Measurements from ENCODE around the gene CD2BP2.
A peak's percentile ranks its signal among the peaks of the same experiment; 100 is the strongest.
"Not testable (repeated sequence)": the region's sequence is repeated elsewhere in the genome, so short reads cannot be mapped to it uniquely, and the experiment has no call there.

CD2BP2 gene

DNA sequence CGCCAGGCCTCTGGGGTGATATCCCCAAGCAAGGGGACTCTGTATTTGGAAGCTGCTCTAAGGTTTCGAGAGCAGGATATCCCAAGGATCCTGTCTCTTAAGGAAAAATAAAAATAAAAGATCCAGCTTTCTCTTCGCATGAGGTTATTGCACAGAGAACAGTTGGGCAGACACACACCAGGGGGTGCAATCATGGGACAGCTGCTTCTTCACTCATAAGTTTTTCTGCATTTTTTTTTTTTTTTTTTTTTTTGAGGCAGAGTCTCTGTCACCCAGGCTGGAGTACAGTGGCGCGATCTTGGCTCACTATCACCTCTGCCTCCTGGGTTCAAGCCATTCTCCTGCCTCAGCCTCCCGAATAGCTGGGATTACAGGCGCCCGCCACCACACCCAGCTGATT is 13.1 kb downstream of the CD2BP2 start:
- not testable (repeated sequence) for DNase-seq

DNA sequence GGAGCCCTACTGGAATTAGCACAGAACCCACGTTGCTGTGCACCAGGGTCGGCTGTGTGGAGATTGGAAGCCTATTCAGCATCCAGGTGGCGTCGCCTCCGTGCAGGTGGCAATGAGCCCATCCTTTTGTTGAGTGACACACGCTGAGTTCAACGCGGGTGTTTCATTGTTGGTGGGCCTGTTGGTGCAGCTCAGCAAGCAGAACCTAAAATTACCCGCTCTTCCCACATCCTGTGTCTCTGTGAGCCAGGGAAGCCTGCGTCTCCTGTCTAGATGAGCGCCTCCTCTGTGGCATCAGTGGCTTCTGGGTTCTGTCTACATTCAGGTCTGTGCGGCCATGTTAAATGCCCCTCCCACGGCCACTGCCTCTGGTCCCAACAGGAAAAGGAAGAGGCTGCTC is 14.5 kb downstream of the CD2BP2 start:
- no peak for DNase-seq

DNA sequence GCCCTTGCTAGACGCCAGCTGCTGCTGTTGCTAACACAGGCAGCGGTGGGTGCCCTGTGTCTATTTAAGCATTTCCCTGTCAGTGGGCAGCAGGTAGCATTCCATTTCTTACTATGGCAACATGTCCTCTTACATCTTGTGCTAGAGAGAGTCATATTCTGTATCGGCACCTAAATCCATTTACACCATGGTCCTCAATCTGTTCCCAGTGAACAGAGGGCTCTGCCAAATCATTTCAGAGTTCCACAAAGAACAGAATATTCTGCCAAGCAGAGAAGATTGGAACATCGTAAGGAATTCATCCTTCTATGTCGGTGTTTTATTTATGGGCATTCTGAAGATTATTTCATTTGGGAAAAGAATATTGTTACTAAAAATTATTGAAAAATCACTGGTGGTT is 16.4 kb downstream of the CD2BP2 start:
- DNase-seq = not testable (repeated sequence)

DNA sequence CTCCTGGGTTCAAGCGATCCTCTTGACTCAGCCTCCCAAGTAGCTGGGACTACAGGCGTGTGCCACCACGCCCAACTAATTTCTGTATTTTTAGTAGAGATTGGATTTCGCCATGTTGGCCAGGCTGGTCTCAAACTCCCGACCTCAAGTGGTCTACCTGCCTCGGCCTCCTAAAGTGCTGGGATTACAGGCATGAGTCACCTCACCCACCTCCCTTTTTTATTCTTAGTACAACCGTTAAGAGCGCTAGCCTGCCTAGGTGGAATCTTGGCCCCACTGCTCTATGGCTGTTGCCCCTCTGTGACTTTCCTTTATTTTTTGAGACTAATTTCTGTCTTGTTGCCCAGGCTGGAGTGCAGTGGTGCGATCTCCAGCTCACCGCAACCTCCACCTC is 17.1 kb downstream of the CD2BP2 start:
- not testable (repeated sequence) for DNase-seq

DNA sequence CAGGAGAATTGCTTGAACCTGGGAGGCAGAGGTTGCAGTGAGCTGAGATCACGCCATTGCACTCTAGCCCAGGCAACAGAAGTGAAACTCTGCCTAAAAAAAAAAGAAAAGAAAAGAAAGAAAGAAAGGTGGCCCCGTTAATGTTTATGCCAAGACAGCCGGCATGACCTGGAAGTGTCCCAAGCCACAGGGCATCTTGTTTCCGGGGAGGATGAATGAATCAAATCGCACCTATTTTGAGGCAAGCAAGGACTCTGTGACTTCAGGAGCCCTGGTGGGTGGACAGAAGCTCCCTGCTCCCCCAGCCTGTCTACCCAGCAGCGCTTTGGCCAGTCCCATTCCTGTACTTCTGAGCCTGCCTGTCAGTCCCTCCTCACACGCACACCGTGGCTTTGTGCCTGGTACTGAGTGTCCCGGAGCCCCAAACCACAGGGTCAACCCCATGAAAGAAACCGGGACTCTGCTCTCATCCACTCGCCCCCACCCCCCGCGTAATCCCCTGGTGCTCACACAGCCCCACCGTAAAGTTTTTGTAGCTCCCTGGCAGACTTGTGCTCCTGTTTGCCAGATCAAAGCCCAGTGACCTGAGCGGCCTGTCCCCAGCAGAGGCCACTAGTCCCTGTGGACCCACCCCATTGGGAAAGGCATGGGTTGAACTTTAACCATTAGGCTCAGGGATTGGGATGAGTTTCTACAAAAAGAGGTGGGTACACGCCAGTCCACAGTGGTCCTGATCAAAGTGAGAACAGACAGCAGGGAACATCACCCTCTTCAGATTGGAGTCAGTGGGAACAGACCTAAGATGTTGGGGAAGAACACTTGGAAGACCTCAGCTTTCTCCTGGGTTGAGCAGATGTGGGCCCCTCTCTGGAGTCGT is 19.3 kb downstream of the CD2BP2 start:
- DNase-seq = no peak

DNA sequence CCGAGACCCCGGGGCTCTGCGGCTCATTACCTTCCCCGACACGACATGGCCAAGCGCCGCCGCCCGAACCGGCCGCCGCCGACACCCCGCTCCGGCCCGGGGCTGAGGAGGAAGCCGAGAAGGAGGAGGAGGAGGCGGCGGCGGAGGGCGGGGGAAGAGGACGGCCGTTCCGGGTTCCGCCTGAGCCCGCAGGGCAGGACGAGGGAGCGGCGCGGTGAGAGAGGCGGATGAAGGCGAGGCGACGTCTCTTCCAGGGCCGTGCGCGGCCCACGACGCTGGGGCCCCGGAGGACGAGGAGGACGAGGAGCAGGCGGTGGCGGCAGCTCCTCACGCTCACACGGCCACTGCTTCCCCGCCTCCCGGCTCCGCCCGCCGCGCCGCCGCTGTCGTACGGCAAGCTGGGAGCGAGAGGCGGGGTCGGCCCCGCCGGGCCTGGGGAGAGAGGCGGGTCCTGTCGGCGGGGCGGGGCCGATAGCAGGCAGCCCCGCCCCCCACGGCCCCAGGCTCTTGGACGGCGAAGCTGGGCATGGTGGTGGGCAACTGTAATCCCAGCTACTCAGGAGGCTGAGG is 20.0 kb downstream of the CD2BP2 start:
- peak; percentile 64 for DNase-seq

DNA sequence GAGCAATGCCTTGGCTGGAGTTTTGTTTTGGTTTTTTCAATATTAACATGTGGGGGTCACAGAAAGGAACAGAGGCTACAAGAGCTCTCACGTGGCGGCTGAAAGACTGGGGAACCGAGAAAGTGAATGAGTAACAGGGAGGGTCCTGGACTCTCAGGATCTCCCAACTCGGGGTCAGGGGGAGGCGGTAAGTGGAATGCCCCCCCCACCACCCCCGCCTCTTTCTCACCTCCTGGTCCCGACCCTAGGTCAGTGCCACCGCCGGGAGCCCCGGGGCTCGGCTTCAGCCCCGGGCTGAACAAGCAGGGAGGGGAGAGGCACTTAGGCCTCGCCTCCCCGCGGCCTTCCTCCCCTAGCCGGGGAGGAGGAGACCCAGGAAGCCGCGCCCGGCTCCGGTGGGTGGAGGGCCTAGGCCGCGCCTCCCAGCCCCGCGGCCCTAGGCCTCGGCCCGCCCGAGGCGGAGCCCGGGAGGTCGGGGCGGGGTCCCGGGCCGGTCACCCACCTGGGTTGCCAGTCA is 20.6 kb downstream of the CD2BP2 start:
- DNase-seq = not testable (repeated sequence)

DNA sequence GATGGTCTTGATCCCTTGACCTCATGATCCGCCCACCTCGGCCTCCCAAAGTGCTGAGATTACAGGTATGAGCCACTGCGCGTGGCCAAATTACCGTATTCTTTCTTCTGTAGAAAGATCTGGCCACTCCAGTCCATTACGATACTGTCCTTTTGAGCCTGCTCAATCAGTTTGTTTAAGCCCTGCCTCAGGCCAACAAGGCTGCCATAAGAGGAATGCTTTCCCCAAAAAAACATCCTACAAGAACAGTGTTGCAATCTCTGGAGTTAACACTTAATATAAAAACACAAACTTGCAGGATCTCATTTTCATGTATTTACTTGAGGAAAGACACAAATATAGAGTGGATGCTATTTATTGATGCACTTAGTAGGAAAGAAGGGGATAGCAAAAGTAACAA is 30.9 kb downstream of the CD2BP2 start:
- not testable (repeated sequence) for DNase-seq

DNA sequence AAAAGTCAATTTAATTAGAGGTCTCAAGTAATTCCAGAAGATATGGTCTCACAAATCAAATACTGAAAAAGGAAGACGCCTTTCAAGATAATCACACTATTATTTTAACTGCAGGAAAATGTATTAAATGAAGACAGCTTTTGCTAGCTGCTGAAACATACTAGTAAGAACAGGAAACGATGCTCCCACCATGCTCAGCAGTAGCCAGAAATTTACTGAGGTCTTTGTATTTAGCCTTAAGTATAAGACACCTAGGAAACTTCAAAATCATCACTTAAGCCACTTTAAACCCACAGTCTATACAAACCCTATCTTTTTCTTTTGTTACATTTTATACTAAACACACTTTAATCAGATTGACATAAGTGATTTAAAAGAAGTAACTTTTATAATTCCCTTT is 36.5 kb downstream of the CD2BP2 start:
- DNase-seq = not testable (repeated sequence)

DNA sequence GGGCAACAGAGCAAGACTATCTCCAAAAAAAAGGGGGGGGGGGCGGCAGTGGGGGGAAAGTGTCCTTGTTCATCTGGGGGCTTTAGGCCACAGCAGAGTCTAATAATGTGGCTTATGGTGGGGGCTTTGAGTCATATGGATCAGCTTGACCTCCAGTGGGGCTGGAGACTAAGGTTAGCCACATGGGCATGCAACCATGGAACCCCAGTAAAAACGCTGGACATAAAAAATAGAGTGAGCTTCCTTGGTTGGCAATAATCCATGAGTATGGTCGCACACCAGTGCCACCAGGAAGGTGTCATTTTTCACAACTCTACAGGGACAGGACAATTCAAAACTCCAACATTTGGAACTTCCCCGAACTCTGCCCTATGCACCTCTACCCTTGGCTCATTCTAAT is 44.2 kb downstream of the CD2BP2 start:
- DNase-seq = not testable (repeated sequence)

DNA sequence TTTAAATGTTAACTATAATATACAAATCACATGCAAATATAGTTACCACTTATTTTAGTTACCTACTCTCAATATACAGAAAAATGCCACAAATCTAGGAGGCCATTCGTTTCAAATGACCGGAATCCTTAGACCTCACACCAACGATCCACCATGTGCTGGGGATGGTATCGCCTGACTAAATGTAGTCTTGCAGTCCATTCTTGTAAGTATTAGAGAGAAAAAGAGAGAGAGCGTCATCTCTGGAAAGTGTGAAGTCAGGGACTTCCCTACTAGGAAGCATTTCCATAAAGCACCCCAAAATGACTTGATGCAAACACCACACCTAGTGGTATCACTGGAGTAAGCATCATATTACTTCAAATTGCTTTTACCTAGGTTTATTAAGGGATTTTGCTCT is 45.9 kb downstream of the CD2BP2 start:
- DNase-seq = not testable (repeated sequence)
